Transverse colon (tissue), 4 donors: ENCODE results near the gene VSIG10L2.

ENCODE experiments used
- POLR2AphosphoS5 ChIP-seq, 3 donors: sonication (generic); formaldehyde crosslinking; IDR thresholded peaks; one replicate each; pipeline ENCODE4 v1.6.1; 2016; ENCODE audit warnings: antibody characterized with exemption in 3 of 3
- TF ChIP-seq, protein P1 (sequence below), 5 experiments: fragments of 200-600 bp in 3 of 5; fragments of 450-650 bp in 2 of 5; sonication (generic) in 3 of 5; IDR thresholded peaks; 1 replicate in 2 of 5; 2 replicates in 3 of 5; pipeline ENCODE4 v1.5.1; 2016 to 2017; ENCODE audit warnings: antibody characterized with exemption in 5 of 5, inconsistent platforms in 3 of 5, mild to moderate bottlenecking in 2 of 5, moderate library complexity in 1 of 5

- TF ChIP-seq POLR2AphosphoS5 (IDR thresholded peaks at IDR 0.05), result no peak
- TF ChIP-seq, protein P1, sequence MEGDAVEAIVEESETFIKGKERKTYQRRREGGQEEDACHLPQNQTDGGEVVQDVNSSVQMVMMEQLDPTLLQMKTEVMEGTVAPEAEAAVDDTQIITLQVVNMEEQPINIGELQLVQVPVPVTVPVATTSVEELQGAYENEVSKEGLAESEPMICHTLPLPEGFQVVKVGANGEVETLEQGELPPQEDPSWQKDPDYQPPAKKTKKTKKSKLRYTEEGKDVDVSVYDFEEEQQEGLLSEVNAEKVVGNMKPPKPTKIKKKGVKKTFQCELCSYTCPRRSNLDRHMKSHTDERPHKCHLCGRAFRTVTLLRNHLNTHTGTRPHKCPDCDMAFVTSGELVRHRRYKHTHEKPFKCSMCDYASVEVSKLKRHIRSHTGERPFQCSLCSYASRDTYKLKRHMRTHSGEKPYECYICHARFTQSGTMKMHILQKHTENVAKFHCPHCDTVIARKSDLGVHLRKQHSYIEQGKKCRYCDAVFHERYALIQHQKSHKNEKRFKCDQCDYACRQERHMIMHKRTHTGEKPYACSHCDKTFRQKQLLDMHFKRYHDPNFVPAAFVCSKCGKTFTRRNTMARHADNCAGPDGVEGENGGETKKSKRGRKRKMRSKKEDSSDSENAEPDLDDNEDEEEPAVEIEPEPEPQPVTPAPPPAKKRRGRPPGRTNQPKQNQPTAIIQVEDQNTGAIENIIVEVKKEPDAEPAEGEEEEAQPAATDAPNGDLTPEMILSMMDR (IDR thresholded peaks at IDR 0.05), result peak; percentile 68 to 79 (median 76)
These were observed 22.7 kb upstream of the VSIG10L2 start for GRCh38 chr11:125923012-125923579.
